ENCODE data around the gene IDH2.

IDH2 gene

DNA sequence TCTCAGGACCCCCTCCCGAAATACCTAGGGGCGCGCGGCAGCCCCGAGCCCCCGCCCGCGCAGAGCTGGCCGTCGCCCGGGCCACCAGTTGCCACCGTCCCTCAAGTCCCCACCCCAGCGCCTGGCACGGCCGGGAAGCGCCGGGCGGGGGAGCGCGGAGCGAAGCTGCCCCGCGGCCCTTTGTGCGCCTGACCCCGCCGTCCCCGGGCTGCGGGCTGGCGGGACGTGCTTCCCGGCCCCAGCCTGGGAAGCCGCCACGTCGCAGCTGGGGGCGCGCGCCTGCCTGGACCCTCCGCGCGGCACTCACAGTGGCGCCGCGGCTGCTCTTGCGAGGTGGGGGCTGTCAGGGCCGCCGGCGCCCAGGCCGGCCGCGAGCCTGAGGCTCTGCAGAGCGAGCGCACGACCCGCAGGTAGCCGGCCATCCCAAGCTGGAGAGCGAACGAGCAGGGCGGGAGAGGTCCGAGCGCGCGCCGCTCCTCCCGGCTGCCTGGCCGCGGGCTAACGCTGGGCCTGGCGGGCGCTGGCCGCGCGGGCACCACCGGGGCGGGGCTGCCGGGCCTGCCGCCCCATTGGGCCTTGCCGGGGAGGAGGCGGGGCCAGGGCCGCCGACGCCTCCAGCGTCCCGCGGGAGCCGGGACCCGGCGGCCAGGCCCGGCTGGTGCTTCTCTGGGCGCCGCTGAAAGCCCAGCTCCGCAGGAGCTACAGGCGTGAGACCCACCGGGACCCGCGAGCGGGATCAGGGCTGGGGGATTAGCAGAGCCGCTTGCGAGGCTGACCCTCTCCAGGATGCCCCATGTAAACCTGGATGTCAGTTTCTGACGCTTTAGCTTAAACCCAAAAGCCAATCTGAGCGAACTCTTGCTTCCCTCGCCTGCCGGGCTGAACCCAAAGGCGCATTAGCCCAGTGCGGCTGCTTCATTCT, at the start of gene IDH2:
IDH2 (minus strand) TSS at position 500 of the 922 bp plus-strand sequence; CDS start at position 422, 78 bp downstream.
- TF ChIP-seq GATA3 (IDR thresholded peaks at IDR 0.05; ENCODE audit: low read depth, low read length) (no peak), GATA2 (IDR thresholded peaks at IDR 0.05; ENCODE audit: low read depth, low read length) (no peak)

DNA sequence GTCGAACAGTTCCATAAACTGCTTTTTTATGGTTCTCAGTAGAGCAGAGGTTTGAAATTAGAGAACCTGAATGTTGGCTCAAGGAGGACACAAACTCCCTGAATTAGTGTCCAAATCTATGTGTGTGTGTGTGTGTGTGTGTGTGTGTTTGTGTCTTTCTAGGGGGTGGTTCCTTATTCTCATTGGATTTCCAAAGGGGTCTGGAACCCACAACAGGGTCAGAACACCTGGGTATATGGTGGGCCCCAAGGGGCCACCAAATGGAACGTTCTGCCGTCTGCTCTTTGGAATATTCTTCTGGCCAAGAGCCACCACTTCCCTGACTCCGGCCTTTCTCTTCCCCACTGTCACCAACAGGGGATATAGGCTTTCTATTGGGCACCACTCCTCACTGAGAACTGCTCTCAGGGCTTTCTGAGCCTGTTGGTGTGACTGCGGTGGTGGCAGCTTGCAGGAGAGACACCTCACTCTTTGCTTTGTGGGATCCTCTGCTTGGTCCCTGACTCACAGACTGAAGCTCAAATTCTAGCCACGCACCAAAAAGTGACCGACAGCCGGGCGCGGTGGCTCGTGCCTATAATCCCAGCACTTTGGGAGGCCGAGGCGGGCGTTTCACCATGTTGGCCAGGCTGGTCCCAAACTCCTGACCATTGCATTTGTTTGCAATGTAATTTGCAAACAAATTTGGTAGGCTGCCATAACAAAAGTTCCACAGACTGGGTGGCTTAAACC, 47.5 kb upstream of the IDH2 start:
- TF ChIP-seq GATA2 (IDR thresholded peaks at IDR 0.05; ENCODE audit: low read depth, low read length) (no peak), GATA3 (IDR thresholded peaks at IDR 0.05; ENCODE audit: low read depth, low read length) (no peak)

DNA sequence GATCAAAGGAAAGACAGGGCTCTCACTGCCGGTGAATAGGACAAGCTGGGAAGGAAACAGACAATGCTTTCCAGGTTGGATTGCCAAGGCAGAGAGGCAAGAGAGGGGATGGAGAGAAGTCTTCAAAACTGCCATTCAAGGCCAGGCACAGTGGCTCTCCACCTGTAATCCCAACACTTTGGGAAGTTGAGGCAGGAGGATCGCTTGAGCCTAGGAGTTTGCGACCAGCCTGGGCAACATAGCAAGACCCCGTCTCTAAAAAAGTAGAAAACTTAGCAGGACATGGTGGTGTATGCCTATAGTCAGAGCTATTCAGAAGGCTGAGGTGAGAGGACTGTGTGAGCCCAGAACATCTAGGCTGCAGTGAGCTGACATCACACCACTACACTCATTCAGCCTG, 43.5 kb upstream of the IDH2 start:
- TF ChIP-seq GATA3 (IDR thresholded peaks at IDR 0.05; ENCODE audit: low read depth, low read length), result no peak
- TF ChIP-seq GATA2 (IDR thresholded peaks at IDR 0.05; ENCODE audit: low read depth, low read length), result no peak

DNA sequence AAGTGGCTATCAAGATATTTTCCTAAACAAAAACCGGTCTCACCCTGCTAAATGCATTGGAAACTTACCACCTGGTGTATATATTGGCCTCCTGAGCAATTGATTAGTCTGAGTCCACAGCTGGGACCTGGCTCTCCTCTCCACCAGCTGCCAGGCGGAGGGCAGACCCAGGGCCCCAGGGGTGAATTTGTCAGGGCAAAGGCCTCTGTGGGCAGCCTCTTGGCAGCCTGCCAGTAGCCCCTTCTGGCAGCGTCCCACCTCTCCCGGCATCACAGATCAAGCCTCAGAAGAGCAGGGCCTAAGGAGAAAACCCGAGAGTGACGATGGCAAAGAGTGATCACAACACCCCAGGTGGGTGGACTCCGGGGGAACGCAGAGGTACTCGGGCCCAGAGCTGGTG, 43.0 kb upstream of the IDH2 start:
- no peak for TF ChIP-seq GATA3 (IDR thresholded peaks at IDR 0.05; ENCODE audit: low read depth, low read length)
- TF ChIP-seq GATA2 (IDR thresholded peaks at IDR 0.05; ENCODE audit: low read depth, low read length), result no peak

DNA sequence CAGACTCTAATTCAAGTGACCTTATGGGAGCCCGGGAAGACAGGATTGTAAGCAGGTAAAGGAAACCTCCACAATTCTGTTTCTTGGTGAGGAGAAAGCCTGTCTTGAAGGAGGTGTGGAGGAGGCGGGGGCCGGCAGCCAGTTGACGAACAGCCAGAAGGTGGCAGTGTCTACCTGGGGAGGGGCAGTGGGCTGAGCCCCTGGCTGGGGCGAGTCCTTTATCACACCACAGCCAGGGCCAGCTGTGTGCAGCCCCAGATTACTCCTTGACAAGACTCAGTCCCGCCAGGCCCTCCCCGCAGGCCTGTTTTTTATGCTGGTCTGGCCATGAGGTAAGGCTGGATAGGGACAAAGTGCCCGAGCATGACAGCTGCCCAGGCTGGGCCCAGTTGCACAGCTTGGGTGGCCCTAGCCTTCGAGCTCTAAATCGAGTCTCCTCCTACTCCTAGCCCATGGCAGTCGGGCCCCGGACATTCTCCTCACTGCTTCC, 40.9 kb upstream of the IDH2 start:
- TF ChIP-seq GATA2 (IDR thresholded peaks at IDR 0.05; ENCODE audit: low read depth, low read length) (peak; percentile 86), GATA3 (IDR thresholded peaks at IDR 0.05; ENCODE audit: low read depth, low read length) (no peak)

DNA sequence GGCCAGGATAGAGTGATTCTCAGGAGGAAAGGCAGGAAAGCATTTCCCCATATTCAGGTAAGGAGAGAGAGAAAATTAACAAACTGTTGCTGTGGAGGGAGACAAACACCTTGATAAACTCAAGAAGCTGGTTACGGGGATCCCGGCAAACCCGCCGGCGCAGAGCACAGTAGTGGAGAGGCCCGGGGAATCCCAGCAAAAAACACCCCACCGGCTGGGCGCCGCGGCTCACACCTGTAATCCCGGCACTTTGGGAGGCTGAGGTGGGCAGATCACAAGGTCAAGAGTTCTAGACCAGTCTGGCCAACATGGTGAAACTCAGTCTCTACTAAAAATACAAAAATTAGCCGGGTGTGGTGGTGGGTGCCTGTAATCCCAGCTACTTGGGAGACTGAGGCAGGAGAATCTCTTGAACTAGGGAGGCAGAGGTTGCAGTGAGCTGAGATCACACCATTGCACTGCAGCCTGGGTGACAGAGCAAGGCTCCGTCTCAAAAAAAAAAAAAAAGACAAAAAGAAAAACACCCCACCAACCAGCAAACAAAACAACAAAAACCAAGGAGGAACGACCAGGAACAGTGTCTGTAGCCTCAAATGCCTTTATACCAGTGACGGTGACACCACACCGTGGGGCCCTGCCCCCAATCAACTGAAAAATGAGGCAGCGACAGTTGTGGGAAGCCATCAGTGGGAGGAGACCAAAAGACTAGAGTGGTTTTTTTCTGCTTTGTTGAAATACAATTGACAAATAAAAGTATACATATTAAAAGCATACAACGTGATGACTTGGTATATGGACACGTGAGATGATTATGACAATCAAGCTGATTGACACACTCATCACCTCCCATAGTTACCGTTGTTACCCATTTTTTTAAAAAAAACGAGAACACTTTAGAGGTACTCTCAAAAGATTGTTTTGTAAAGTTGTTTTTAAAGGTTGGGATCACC, 40.2 kb upstream of the IDH2 start:
- no peak for TF ChIP-seq GATA2 (IDR thresholded peaks at IDR 0.05; ENCODE audit: low read depth, low read length)
- no peak for TF ChIP-seq GATA3 (IDR thresholded peaks at IDR 0.05; ENCODE audit: low read depth, low read length)

DNA sequence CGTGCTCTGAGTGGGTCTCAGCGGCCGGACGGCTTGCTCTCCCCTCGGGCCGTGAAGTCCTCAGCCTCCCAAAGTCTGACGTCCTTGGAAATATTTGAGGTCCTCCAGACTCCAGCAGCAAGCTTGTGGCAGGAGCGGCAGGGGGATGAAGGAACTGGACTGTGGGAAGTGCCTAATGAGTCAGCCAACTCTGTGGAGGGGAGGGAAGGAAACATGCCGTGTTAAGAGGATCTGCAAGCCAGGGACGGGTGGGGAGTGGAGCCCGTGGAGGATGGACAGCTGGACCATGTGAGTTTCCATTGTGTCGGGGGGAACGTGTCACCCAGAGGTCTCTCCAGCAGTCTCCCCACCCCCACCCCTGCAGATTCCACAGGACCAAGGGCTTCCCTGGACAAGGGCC, 39.4 kb upstream of the IDH2 start:
- no peak for TF ChIP-seq GATA2 (IDR thresholded peaks at IDR 0.05; ENCODE audit: low read depth, low read length)
- TF ChIP-seq GATA3 (IDR thresholded peaks at IDR 0.05; ENCODE audit: low read depth, low read length), result no peak

DNA sequence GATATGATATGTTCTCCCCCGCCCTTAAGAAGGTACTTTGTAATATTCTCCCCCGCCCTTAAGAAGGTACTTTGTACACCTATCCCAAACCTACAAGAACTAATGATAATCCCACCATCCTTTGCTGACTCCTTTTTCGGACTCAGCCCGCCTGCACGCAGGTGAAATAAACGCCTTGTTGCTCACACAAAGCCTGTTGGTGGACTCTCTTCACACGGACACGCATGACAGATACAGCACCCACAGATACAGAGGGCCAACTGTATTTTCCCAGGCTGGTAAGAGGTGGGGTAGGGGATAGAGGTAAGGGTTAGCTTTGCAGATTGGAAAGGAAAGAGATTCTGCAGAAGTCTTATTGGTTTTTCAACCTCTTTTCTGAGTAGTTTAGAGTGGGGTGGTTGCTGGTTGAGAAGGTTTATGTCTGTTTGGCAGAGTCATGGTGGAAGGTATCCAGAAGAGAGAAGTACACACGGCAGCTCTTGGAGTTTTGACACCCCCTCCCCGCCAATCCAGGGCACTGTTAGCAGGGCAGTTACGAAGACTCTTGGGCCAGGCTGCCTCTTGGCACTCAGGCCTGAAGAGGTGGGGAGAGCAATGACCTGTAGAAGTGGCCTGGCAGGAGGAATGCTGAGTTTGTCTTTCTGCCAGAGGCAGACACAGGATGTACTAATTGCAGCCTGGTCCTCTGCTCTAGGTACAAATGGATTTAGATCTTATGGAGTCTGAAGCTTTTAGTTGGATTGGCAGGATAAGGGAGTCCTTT, 36.0 kb upstream of the IDH2 start:
- no peak for TF ChIP-seq GATA2 (IDR thresholded peaks at IDR 0.05; ENCODE audit: low read depth, low read length)

DNA sequence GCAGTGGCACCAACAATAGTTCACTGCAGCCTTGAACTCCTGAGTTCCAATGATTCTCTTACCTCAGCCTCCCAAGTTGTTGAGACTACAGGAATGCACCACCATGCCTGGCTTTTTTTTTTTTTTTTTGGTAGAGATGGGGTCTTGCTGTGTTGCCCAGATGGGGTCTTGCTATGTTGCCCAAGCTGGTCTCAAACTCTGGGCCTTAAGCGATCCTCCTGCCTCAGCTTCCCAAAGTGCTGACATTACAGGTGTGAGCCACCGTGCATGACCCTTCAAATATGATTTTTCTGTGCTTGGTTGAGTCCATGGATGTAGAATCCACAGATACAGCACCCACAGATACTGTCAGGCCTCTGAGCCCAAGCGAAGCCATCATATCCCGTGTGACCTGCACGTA, 30.2 kb upstream of the IDH2 start:
- TF ChIP-seq GATA3 (IDR thresholded peaks at IDR 0.05; ENCODE audit: low read depth, low read length), result no peak
- no peak for TF ChIP-seq GATA2 (IDR thresholded peaks at IDR 0.05; ENCODE audit: low read depth, low read length)

DNA sequence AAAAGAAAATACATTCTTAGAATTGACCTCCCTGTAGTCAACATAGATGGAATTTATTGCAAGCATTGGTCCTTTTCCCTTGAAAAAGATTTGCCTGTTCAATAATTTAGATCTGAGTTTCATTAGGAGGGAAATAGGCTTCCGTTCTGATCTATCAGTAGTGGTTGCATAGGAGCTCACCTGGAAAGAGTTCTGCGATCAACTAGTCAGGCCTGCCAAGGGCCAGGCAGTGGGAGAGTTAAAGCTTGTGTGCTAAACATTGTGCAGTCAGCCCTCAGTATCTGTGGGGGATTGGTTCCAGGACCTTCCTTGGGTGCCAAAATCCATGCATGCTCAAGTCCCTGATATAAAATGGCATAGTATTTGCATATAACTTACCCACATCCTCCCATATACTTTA, 29.6 kb upstream of the IDH2 start:
- TF ChIP-seq GATA2 (IDR thresholded peaks at IDR 0.05; ENCODE audit: low read depth, low read length) (no peak), GATA3 (IDR thresholded peaks at IDR 0.05; ENCODE audit: low read depth, low read length) (no peak)

DNA sequence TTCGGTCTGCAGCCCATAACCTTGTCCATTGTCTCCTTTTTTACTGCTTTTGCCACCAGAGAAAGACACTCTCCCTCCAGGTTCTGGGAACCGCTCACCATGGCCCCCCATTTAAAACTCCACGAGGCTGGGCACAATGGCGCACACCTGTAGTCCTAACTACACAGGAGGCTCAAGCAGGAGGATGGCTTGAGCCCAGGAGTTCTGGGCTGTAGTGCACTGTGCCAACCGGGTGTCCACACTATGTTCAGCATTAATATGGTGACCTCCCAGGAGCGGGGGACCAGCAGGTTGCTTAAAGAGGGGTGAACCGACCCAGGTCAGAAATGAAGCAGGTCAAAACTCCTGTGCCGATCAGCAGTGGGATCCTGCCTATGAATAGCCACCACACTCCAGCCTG, 28.0 kb upstream of the IDH2 start:
- TF ChIP-seq GATA3 (IDR thresholded peaks at IDR 0.05; ENCODE audit: low read depth, low read length), result no peak
- TF ChIP-seq GATA2 (IDR thresholded peaks at IDR 0.05; ENCODE audit: low read depth, low read length), result no peak

DNA sequence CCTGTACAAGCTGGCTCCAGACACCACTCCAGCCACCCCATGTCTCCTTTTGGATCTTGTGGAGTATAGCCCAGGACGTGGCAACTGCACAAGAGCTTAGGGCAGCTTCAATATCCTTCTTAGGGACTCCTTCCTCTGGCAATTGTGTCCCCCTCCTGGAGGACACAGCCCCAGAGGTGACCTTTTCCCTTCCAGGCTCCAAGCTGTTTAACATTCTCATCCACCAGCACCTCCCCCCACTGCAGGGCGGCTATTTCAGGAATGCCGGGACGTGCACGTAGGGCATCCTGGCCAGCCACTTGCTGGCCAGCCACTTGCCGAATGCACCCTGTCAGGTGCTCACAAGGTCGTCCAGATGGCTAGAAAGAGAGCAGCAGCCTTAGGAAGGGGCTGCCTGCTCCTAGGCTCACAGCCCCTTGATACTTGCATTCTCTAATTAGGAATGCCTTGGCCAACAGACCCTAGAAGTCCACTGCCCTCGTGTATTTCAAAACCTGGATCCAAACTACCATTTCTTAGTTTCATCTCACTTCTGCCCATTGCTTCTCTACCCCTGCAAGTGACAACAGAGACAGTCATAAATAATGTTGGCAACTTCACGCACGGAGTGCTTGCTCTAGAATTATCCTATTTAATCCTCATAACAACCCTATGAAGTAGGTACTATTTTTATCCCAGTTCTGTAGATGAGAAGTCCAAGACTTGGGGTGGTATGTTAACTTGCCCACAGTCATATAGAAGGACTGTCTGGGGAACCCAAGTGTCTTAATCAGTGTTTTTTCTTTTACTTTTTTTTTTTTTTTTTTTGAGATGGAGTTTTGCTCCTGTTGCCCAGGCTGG, 24.5 kb upstream of the IDH2 start:
- no peak for TF ChIP-seq GATA2 (IDR thresholded peaks at IDR 0.05; ENCODE audit: low read depth, low read length)
- TF ChIP-seq GATA3 (IDR thresholded peaks at IDR 0.05; ENCODE audit: low read depth, low read length), result no peak

Measured in SH-SY5Y (cell line).